NCI-H2029 (cell line): Measurements from ENCODE around the gene TTLL3.
A peak's percentile ranks its signal among the peaks of the same experiment; 100 is the strongest.
"Not testable (repeated sequence)": the region's sequence is repeated elsewhere in the genome, so short reads cannot be mapped to it uniquely, and the experiment has no call there.

Source experiments
- DNase-seq: peaks from one replicate; lab custom pipeline; 2025; lab: John Stamatoyannopoulos, UW

The TTLL3 gene

DNA sequence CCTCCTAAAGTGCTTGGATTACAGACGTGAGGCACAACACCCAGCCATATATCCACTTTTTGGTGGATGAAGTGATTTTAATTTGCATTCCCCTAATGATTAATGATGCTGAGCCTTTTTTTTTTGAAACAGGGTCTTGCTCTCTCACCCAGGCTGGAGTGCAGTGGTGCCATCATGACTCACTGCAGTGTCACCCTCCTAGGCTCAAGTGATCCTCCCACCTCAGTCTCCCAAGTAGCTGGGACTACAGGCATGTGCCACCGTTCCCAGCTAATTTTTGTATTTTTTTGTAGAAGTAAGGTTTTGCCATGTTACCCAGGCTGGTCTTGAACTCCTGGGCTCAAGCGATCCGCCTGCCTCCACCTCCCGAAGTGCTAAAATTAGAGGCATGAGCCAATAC, 62.0 kb downstream of the TTLL3 start:
- DNase-seq: not testable (repeated sequence)

DNA sequence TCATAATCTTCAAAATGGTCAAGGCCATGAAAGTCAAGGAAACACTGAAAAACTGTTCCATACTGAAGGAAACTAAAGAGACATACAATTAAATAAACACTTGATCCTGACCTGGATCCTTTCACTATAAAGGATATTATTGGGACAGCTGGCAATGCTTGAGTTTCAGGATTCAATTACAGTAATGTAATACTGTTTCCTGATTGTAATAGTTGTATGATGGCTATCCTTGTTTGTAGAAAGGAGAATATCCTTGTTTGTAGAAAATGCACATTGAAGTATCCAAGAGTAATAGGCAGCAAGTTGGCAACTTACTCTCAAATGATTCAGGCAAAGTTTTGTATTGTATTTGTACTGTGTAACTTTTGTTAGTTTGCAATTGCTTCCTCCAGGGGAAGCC, 65.4 kb downstream of the TTLL3 start:
- DNase-seq: peak; percentile 90

DNA sequence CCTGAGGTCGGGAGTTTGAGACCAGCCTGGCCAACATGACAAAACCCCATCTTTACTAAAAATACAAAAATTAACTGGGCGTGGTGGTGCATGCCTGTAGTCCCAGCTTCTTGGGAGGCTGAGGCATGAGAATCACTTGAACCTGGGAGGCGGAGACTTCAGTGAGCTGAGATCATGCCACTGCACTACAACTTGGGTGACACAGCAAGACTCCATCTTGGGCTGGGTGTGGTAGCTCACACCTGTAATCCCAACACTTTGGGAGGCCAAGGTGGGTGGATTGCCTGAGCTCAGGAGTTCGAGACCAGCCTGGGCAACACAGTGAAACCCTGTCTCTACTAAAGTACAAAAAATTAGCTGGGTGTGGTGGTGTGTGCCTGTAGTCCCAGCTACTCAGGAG, 66.2 kb downstream of the TTLL3 start:
- not testable (repeated sequence) for DNase-seq

DNA sequence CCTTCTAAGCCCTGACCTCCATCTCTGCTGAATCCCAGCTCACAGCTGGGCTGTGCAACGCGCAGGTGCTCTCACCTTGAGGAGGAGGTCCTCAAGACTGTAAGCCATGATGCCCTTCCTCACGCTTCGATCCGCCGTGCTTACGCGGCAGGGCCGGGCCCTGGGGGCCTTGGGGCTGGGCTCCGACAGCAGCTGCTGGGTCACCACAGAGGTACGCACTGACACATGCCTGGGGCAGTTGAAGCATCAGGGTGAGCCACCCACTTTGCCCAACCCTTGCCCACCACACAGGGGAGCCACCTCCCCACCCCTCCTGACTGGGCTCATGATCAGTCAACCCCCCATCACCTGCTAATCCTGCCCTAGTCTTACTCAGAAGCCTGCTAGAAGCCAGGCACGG, 66.9 kb downstream of the TTLL3 start:
- no peak for DNase-seq

DNA sequence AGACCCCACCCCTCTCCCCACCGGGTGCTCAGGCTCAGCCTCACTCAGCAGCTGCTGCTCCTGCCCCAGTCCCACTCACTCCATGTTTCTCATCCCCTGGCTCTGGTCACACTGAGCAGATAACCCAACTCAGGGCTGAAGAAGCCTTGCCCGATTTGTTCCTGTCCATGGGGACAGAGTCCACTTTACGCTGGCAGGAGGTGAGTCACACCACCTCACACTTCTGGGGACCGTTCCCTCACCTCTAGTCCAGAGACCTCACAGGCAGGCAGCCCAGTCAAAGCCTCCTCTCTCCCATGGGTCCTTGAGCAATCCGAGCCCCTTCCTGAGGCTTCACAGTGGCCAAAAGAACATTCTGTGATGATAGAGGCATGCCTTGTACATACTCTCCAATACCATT, 68.6 kb downstream of the TTLL3 start:
- no peak for DNase-seq

DNA sequence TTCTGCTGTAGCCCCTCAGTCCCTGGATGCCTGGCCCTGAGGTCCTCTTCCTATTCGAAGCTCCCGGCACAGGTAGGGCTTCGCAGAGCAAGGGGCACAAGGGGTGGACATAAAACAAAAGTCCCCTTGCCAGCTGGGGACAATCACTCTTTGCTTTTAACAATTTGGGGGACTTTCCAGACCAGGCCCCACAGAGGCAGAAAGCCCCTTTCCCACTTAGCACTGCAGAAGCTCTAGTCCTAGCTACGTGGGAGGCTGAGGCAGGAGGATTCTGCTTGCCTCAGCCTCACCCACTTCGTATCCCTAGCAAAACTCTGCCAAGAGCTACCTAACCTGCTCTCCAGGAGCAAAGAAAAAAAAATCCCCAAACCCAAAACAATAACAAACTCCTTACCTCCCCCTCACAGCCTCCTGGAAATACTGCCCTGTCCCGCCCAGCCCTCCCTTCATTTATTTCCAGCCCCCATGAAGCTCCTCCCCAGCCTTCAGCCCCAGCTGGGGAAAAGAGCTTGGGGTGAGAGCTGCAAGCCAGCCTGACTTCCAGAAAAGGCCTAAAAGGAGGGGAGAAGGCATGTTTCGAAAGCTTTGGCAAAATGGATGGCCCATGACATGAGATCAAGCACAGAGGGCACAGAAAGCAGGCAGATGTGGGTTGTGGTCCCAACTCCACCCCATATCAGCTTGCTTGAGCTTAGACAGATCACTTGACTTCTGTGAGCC, 69.9 kb downstream of the TTLL3 start, which contains the start of gene CIDEC:
CIDEC (minus strand) TSS at position 424 of the 720 bp plus-strand sequence. CDS start 1,767 bp downstream, outside the sequence.
- no peak for DNase-seq

DNA sequence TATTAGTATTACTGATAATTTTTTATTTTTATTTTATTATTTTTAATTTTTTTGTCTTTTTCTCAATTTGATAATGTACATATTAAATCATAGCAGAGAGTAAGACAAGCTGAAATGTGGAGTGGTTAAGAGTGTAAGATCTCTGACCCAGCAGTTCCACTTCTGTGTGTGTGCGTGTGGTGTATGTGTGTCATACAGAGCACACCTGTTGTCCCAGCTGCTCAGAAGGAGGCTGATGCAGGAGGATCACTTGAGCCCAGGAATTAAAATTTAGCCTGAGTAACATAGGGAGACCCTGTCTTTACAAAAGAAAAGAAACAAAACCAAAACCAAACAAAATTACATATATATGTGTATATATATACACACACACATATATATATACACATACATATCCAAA, 71.4 kb downstream of the TTLL3 start:
- no peak for DNase-seq

DNA sequence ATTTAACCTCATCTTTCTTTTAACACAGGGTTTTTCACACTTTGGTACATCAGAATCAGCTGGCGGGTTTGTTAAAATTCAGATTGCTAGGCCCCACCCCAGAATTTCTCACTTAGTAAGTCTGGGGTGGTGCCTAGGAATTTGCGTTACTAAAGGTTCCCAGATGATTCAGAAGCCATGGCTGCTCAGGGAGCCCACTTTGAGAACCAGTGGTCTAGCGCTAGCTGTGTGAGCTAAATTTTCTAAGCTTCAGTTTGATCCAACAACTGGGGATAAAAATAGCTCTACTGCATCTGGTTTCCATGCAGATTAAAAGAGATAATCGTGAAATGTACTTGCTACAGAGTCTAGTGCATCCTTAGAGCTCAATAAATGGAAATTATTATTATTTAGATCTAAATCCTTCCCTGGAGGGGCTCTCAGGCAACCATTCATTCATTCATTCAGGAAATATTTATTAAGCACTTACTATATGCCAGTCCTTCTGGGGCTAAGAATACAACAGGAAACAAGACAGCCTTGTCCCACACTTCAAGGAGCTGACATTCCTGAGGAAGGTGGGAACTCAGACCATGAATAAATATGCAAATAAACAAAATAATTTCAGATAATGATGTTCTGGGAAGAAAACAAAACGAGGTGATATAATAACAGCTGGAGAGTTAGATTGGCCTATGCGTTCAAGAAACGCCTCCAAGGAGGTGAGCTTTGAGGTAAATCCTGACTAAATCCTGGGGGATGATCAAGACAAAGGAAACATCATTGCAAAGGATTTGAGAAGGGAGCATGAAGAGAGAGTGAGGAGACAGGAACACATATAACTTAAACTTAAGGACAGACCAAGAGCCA, 73.9 kb downstream of the TTLL3 start:
- no peak for DNase-seq

DNA sequence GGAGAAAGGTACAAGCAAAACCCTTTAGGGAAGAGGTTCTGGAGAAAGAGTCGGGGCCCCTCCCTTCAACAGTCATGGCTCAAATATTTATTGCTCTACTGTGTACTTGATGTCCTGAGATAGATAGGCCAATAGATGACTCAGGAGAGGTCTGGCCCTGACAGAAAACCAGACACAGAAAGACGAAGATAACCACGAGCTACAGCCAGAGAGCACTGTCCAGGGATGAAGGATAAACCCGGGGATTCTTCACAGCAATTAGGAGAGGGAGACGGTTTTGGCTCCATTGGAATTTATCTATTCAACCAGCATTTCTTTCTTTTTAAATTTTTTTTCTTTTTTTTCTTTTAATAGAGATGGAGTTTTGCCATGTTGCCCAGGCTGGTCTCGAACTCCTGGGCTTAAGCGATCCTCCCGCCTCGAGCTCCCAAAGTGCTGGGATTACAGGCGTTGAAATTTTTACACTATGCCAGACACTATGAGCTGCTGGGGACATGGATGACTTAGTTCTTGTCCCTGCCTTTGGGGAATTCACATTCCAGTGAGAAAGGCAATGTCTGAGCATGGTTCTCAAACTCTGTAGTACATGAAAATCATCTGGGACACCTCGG, 74.6 kb downstream of the TTLL3 start:
- no peak for DNase-seq
